Skeletal muscle cell (primary cell): ENCODE data around the gene ARVCF.

ENCODE experiments used
- DNase-seq: peaks from one replicate; pipeline ENCODE4 v3.0.0-alpha.2; 2010; ENCODE audit warnings: low read depth
- H3K4me3 ChIP-seq: 2 replicates; pipeline ENCODE4 v1.5.1; 2011; ENCODE audit warnings: low read depth, mild to moderate bottlenecking, control low read depth, low read length, moderate library complexity

ARVCF gene

DNA sequence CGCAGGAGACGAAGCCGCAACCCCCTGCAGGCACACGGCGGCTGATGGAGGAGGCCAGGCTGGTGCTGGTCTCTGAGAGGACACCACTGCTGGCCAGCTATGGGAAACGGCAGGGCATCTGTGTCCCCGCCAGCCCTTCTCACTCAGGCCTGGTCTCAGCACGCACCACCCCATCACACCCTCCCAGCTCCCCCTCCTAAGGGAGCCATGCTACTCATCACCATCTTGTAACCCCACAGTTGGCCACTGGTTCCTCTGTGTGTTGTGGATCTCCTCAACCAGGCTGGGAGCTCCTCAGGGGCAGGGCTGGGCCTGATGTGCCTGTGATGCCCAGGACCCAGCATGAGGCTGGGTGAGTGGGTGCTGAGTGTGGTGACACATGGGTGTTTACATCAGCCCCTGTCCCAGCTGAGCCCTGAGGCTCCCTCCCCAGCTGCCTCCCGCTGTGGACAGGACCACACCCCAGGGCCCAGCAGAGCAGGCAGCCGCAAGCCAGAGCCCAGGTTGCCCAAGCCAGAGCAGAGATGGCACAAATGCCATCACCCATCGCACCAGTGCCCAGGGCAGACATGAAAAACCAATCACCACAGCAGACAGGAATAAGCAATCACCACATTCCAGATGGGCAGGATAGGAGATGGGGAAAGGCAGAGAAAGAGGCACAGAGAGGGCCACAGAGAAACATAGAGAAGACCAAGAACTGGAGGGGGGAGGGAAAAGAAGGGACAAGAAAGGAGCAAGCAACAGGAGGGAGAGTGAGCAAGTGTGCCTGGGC, 8.2 kb downstream of the ARVCF start:
- no peak overlapping the region for H3K4me3 ChIP-seq
- no peak for DNase-seq

DNA sequence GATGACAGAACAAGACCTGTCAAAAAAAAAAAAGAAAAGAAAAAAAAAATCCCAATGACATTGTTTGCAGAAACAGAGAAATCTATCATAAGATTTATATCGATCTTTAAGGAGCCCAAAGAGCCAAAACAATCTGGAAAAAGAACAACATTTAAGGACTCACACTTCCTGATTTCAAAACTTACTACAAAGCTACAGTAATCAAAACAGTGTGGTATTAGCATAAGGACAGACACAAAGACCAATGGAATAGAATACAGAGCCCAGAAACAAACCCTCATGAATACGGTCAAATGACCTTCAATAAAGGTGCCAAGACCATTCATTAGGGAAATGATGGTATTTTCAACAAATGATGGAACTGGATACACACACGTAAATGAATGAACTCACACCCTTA, 12.2 kb downstream of the ARVCF start:
- DNase-seq, result no peak
- no peak overlapping the region for H3K4me3 ChIP-seq

- DNase-seq, result no peak
- no peak overlapping the region for H3K4me3 ChIP-seq
These were observed 13.3 kb downstream of the ARVCF start for GRCh38 chr22:20003304-20003703.

DNA sequence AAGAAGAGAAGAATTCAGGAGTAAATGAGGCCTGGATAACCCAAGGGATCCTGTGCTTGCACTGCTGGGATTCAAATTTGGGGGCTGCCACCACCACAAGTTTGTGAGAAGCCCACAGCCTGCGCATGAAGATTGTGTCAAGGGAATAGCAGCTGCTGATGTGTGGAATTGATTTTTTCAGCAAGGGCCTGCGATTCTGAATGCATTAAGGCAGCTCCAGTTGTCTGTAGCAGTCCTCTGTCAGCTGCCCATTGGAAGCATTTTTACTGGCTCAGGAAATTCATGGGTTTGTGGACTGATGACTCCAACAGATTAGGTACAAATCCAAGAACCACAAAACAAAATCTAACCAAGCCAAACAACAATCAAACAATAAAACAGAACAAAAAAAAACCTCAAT, 14.0 kb downstream of the ARVCF start:
- no peak for DNase-seq
- H3K4me3 ChIP-seq, result no peak overlapping the region

DNA sequence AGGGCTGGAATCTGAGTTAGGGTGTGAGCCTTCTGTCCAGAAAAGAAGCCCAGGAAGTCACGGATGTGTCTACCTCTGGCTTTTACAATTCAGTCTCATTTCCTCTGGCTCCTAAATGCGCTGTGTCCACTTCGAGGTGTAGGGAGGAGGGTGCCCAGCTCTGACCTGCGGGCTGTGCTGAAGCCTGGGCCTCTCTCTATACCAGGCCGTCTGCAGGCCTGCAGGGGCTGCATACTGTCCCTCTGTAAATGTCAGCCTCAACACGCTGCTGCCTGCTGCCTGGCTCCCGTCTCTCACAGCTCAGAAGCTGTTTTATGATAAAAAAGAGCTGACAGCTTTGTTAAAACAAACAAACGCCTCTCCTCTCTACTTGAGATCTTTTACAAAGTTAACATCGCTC, 14.5 kb downstream of the ARVCF start:
- H3K4me3 ChIP-seq, result no peak overlapping the region
- no peak for DNase-seq

DNA sequence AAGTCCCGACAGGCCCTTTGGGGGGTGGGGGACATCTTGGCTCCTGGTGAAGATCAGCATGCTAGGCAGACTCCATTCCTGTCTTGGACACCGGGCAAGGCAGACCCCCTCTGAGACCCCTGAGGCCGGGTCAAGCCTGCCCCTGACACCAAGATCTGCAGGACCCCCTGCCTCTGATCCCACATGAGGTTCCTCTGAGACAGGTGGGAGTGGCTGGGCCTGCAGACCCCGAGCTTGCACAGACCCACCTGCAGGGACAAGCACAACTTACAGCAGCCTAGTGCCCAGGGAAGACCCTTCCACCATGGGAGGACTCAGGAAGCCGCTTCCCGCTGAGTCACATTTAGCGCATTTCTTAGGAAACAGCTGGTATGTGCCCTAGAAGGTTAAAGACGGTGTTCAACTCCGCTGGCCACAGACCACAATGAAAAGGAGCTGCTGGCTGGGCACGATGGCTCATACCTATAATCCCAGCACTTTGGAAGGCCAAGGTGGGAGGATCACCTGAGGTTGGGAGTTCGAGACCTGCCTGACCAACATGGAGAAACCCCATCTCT, 15.5 kb downstream of the ARVCF start:
- DNase-seq, result no peak
- no peak overlapping the region for H3K4me3 ChIP-seq

- no peak overlapping the region for H3K4me3 ChIP-seq
- no peak for DNase-seq
These were observed 16.2 kb downstream of the ARVCF start for GRCh38 chr22:20000246-20001081.

DNA sequence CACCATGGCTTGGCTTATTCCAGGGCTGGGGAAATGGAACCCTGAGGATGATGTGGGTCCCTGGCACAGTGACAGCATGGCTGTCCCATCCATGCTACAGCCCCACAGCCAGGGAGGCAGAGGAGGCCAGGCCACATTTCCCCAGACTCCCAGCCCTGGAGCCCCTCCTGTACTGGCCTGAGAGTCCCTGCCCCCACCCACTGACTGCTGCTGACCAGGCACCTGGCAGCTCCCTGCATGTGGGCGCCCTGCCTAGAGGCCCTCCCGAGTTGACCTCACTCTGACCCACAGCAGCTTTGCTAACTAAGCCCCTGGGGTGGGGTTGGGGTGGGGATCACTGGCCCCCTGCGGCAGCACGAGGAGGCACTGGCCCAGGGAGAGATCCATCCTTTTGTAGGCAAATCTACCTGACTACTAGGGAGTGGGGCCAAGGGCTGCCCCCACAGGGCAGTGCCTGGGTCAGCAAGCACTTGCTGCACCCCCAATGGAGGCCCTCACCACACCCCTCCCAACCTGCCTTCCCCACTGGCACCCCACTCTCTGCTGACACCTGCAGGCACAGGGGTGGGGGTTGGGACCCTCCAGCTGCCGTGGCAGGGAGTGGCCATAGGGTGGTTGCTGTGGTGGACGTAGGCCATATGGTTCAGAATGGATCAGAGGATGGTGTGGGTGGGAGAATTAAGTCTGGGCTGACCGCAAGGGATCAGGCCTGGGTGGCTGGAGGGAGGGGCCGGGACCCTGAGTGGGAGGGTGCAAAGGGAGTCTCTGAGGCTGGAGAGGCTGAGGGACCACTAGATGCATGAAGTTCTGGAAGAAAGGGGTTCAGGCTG, 17.4 kb downstream of the ARVCF start:
- no peak overlapping the region for H3K4me3 ChIP-seq
- DNase-seq, result no peak

- H3K4me3 ChIP-seq, result no peak overlapping the region
- DNase-seq, result no peak
These were observed 18.2 kb downstream of the ARVCF start for GRCh38 chr22:19998232-19998951.

- no peak overlapping the region for H3K4me3 ChIP-seq
- DNase-seq, result no peak
These were observed 18.9 kb downstream of the ARVCF start for GRCh38 chr22:19997561-19998231.

GRCh38 chr22:19996694-19997384, 19.8 kb downstream of the ARVCF start:
- no peak overlapping the region for H3K4me3 ChIP-seq
- DNase-seq, result no peak

- DNase-seq, result no peak
- H3K4me3 ChIP-seq, result no peak overlapping the region
These were observed 20.8 kb downstream of the ARVCF start for GRCh38 chr22:19995611-19996339.

- H3K4me3 ChIP-seq, result no peak overlapping the region
- no peak for DNase-seq
These were observed 21.6 kb downstream of the ARVCF start for GRCh38 chr22:19994851-19995610.

- DNase-seq, result no peak
- no peak overlapping the region for H3K4me3 ChIP-seq
These were observed 22.7 kb downstream of the ARVCF start for GRCh38 chr22:19993926-19994325.

GRCh38 chr22:19992921-19993355, 23.7 kb downstream of the ARVCF start:
- H3K4me3 ChIP-seq, result no peak overlapping the region
- no peak for DNase-seq

DNA sequence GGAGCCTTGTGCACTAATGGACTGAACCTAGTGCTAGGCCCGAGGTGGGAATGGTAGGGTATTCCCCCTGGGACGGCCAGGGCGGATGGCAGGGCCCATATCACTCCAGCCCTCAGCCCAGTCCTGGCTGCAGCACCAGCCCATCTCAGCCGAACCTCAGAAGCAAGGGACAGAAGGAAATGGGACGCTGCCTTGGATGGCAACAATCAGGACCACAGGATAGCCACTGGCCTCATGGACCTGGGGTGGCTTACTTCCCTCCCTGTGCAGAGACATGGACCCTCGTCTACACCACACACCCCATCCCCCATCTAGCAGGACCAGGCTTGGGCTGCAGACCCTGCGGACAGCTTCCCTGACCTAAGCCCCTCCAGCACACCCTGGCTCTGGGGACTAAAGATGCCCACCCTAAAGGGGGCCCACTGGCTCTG, 24.1 kb downstream of the ARVCF start:
- no peak overlapping the region for H3K4me3 ChIP-seq
- no peak for DNase-seq
